Measurements from ENCODE around the gene BCAP31. TPM values are rescaled to one million over a fixed set of nuclear protein-coding genes. Genes with fewer than 3 reads are reported as not detected.
"Not testable (repeated sequence)": the region's sequence is repeated elsewhere in the genome, so short reads cannot be mapped to it uniquely, and the experiment has no call there.

The BCAP31 gene
- polyA plus RNA-seq, 2 donors, result 98.8 to 185 TPM

DNA sequence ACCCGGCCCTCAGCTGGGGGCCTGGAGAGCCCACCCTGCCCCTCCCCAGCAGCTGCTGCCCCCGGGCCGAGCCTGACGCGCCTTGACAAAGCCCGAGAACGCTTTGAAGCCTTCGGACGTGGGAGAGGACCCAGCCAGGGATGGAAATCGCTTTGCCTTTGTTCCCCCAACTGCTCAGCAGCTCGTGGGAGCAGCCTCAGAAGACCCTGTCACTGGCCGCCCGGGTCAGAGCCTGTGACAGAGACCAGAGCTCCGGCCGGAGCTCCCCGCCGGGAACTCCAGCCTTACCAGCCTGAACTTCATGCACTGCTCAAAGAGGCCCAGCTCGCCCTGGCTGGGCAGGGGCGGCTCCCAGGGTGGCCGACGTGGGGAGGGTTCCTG, 39.0 kb downstream of the BCAP31 start:
- 67 to 70% methylated on average over 21 of the region's 21 CpGs for WGBS, 2 donors
- H3K4me1 ChIP-seq (ENCODE audit: control insufficient read depth in 2 of 2, insufficient read depth in 2 of 2, low read length in 1 of 2), result no peaks in the 10 kb centered on the region
- no peaks in the 10 kb centered on the region for H3K36me3 ChIP-seq (ENCODE audit: control insufficient read depth in 2 of 2, insufficient read depth in 2 of 2, low read length in 1 of 2)
- H3K9me3 ChIP-seq (ENCODE audit: control insufficient read depth in 2 of 2, insufficient read depth in 1 of 2, low read depth in 1 of 2, low read length in 1 of 2), result no peaks in the 10 kb centered on the region
- H3K27ac ChIP-seq (ENCODE audit: low read depth in 2 of 2, low read length in 1 of 2), result no peak overlapping the region
- no peaks in the 10 kb centered on the region for H3K27me3 ChIP-seq (ENCODE audit: control insufficient read depth in 1 of 2, insufficient read depth in 2 of 2, low read length in 2 of 2)
- H3K4me3 ChIP-seq (ENCODE audit: low read depth in 1 of 2, low read length in 2 of 2), result no peak overlapping the region

- Histone ChIP-seq H3K9me3 (ENCODE audit: control insufficient read depth in 2 of 2, insufficient read depth in 1 of 2, low read depth in 1 of 2, low read length in 1 of 2) (no peaks in the 10 kb centered on the region), H3K27me3 (ENCODE audit: control insufficient read depth in 1 of 2, insufficient read depth in 2 of 2, low read length in 2 of 2) (no peaks in the 10 kb centered on the region), H3K27ac (ENCODE audit: low read depth in 2 of 2, low read length in 1 of 2) (no peak overlapping the region), H3K4me3 (ENCODE audit: low read depth in 1 of 2, low read length in 2 of 2) (no peak overlapping the region), H3K4me1 (ENCODE audit: control insufficient read depth in 2 of 2, insufficient read depth in 2 of 2, low read length in 1 of 2) (no peaks in the 10 kb centered on the region), H3K36me3 (ENCODE audit: control insufficient read depth in 2 of 2, insufficient read depth in 2 of 2, low read length in 1 of 2) (no peaks in the 10 kb centered on the region)
- WGBS, 2 donors, result 50 to 67% methylated on average over 16 to 21 of the region's 21 CpGs
Observed at GRCh38 chrX:153684467-153685155, 39.6 kb downstream of the BCAP31 start.

GRCh38 chrX:153683486-153683885, 40.7 kb downstream of the BCAP31 start:
- not testable (repeated sequence) for H3K4me3 ChIP-seq (ENCODE audit: low read depth in 1 of 2, low read length in 2 of 2); H3K9me3 ChIP-seq (ENCODE audit: control insufficient read depth in 2 of 2, insufficient read depth in 1 of 2, low read depth in 1 of 2, low read length in 1 of 2); H3K4me1 ChIP-seq (ENCODE audit: control insufficient read depth in 2 of 2, insufficient read depth in 2 of 2, low read length in 1 of 2); H3K36me3 ChIP-seq (ENCODE audit: control insufficient read depth in 2 of 2, insufficient read depth in 2 of 2, low read length in 1 of 2); H3K27me3 ChIP-seq (ENCODE audit: control insufficient read depth in 1 of 2, insufficient read depth in 2 of 2, low read length in 2 of 2); H3K27ac ChIP-seq (ENCODE audit: low read depth in 2 of 2, low read length in 1 of 2)
- 95 to 98% methylated on average over 8 of the region's 8 CpGs for WGBS, 2 donors

GRCh38 chrX:153681175-153681574, 43.0 kb downstream of the BCAP31 start:
- no peaks in the 10 kb centered on the region for H3K36me3 ChIP-seq (ENCODE audit: control insufficient read depth in 2 of 2, insufficient read depth in 2 of 2, low read length in 1 of 2)
- H3K4me3 ChIP-seq (ENCODE audit: low read depth in 1 of 2, low read length in 2 of 2), result no peak overlapping the region
- 71 to 75% methylated on average over 12 of the region's 12 CpGs for WGBS, 2 donors
- no peaks in the 10 kb centered on the region for H3K4me1 ChIP-seq (ENCODE audit: control insufficient read depth in 2 of 2, insufficient read depth in 2 of 2, low read length in 1 of 2)
- H3K27ac ChIP-seq (ENCODE audit: low read depth in 2 of 2, low read length in 1 of 2), result no peak overlapping the region
- no peaks in the 10 kb centered on the region for H3K9me3 ChIP-seq (ENCODE audit: control insufficient read depth in 2 of 2, insufficient read depth in 1 of 2, low read depth in 1 of 2, low read length in 1 of 2)
- no peaks in the 10 kb centered on the region for H3K27me3 ChIP-seq (ENCODE audit: control insufficient read depth in 1 of 2, insufficient read depth in 2 of 2, low read length in 2 of 2)

DNA sequence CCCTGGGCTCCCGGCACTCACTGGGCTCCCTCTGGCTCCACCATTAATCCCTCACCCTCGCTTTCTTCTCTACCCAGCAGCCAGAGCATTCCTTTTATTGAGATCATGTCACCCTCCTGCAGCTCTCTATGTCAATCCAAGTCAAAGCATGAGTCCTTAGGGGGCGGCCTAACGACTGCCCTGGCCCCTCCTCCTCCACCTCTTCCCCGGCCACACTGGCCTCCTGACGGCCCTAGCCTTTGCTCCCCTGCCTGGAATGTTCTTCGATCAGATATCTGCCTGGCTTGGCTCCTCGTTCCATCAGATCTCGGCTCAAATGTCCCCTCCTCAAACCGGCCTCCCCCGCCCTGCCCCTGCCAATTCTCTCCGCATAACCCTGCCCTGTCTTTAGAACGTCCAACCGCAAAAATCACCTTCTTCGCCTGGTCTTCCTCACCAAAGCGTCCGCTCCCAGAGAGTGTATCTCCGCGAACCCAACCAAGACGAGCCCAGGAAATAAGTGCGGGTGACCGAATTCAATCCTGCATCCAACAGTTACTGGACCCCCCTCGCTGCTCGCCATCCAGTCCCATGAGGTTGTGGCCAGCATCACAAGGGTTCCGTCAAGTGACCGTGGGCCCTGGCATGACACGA, 49.9 kb downstream of the BCAP31 start:
- no peak overlapping the region for H3K27ac ChIP-seq (ENCODE audit: low read depth in 2 of 2, low read length in 1 of 2)
- no peak overlapping the region for H3K4me3 ChIP-seq (ENCODE audit: low read depth in 1 of 2, low read length in 2 of 2)
- 77 to 79% methylated on average over 27 of the region's 27 CpGs for WGBS, 2 donors
- no peaks in the 10 kb centered on the region for H3K36me3 ChIP-seq (ENCODE audit: control insufficient read depth in 2 of 2, insufficient read depth in 2 of 2, low read length in 1 of 2)
- no peaks in the 10 kb centered on the region for H3K9me3 ChIP-seq (ENCODE audit: control insufficient read depth in 2 of 2, insufficient read depth in 1 of 2, low read depth in 1 of 2, low read length in 1 of 2)
- H3K4me1 ChIP-seq (ENCODE audit: control insufficient read depth in 2 of 2, insufficient read depth in 2 of 2, low read length in 1 of 2), result no peaks in the 10 kb centered on the region
- H3K27me3 ChIP-seq (ENCODE audit: control insufficient read depth in 1 of 2, insufficient read depth in 2 of 2, low read length in 2 of 2), result no peaks in the 10 kb centered on the region

GRCh38 chrX:153673428-153674218, 50.6 kb downstream of the BCAP31 start, which contains the start of gene PNCK:
Gene PNCK, minus strand, starts transcription at chrX:153673813. Its CDS starts 737 bp downstream, at chrX:153673076.
- Histone ChIP-seq H3K4me3 (ENCODE audit: low read depth in 1 of 2, low read length in 2 of 2) (no peak within 1 kb of the TSS), H3K4me1 (ENCODE audit: control insufficient read depth in 2 of 2, insufficient read depth in 2 of 2, low read length in 1 of 2) (no peaks in the 10 kb centered on the region), H3K9me3 (ENCODE audit: control insufficient read depth in 2 of 2, insufficient read depth in 1 of 2, low read depth in 1 of 2, low read length in 1 of 2) (no peaks in the 10 kb centered on the region), H3K27me3 (ENCODE audit: control insufficient read depth in 1 of 2, insufficient read depth in 2 of 2, low read length in 2 of 2) (no peaks in the 10 kb centered on the region), H3K27ac (ENCODE audit: low read depth in 2 of 2, low read length in 1 of 2) (no peak within 1 kb of the TSS), H3K36me3 (ENCODE audit: control insufficient read depth in 2 of 2, insufficient read depth in 2 of 2, low read length in 1 of 2) (no peaks in the 10 kb centered on the region)
- 8 to 40% methylated on average over 35 to 98 of the region's 98 CpGs for WGBS, 2 donors

DNA sequence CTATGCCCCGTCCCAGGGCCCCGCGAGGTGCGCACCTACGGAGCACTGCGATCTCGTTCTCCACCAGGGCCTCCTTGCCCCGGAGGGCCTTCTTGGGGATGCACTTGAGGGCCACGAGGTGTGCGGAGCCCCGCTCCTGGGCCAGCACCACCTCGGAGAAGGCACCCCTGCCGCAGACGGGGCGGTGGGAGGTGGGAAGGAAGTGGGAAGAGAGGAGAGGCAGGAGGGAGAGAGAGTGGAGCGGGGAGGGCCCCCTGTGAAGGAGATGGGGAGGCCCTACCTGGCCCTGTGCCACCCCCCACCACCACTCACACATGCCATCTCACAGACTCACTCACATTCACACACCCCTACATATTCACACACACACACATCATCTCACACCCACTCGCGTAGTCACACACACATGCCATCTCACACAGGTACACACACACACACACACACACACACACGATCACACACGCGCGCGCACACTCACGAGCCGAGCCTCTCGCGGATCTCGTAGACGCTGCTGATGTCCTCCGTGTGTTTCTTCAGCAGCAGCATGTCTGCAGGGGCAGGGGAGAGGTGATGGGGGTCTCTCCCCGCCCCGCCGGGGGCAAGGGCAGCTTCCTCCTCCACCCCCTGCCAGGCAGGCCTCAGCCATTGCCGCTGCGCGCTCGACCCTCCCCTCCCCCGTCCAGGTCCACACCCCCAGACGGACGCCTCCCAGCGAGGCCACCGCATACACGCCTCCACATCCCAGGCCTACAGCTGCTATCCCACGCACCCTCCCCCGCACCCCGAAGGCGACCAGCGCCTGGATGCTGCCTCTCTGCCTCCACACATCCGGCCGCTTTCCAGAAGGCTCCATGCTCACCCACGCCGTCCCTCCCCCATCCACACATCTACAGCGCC, 51.4 kb downstream of the BCAP31 start:
- Histone ChIP-seq H3K36me3 (ENCODE audit: control insufficient read depth in 2 of 2, insufficient read depth in 2 of 2, low read length in 1 of 2) (no peaks in the 10 kb centered on the region), H3K4me3 (ENCODE audit: low read depth in 1 of 2, low read length in 2 of 2) (no peak overlapping the region), H3K27me3 (ENCODE audit: control insufficient read depth in 1 of 2, insufficient read depth in 2 of 2, low read length in 2 of 2) (no peaks in the 10 kb centered on the region), H3K9me3 (ENCODE audit: control insufficient read depth in 2 of 2, insufficient read depth in 1 of 2, low read depth in 1 of 2, low read length in 1 of 2) (no peaks in the 10 kb centered on the region), H3K4me1 (ENCODE audit: control insufficient read depth in 2 of 2, insufficient read depth in 2 of 2, low read length in 1 of 2) (peaks cover 0 to 2% of the 10 kb centered on the region in 2 donors), H3K27ac (ENCODE audit: low read depth in 2 of 2, low read length in 1 of 2) (no peak overlapping the region)
- WGBS, 2 donors, result 46 to 61% methylated on average over 41 to 53 of the region's 53 CpGs

- H3K36me3 ChIP-seq (ENCODE audit: control insufficient read depth in 2 of 2, insufficient read depth in 2 of 2, low read length in 1 of 2), result no peaks in the 10 kb centered on the region
- H3K4me3 ChIP-seq (ENCODE audit: low read depth in 1 of 2, low read length in 2 of 2), result no peak overlapping the region
- WGBS, 2 donors, result 90 to 94% methylated on average over 26 to 27 of the region's 27 CpGs
- H3K27ac ChIP-seq (ENCODE audit: low read depth in 2 of 2, low read length in 1 of 2), result no peak overlapping the region
- peaks cover 0 to 2% of the 10 kb centered on the region in 2 donors for H3K4me1 ChIP-seq (ENCODE audit: control insufficient read depth in 2 of 2, insufficient read depth in 2 of 2, low read length in 1 of 2)
- H3K9me3 ChIP-seq (ENCODE audit: control insufficient read depth in 2 of 2, insufficient read depth in 1 of 2, low read depth in 1 of 2, low read length in 1 of 2), result no peaks in the 10 kb centered on the region
- no peaks in the 10 kb centered on the region for H3K27me3 ChIP-seq (ENCODE audit: control insufficient read depth in 1 of 2, insufficient read depth in 2 of 2, low read length in 2 of 2)
Observed at GRCh38 chrX:153671589-153672530, 52.3 kb downstream of the BCAP31 start.

All from esophagus (tissue), 2 donors.